ENCODE results near the gene PRR14.

PRR14 gene

GRCh38 chr16:30665830-30666190 is 15.1 kb downstream of the PRR14 start (continued):
- TF ChIP-seq ZNF184 (tag by site-specific recombination; IDR thresholded peaks at IDR 0.05): no peak

GRCh38 chr16:30666681-30667080 is 15.9 kb downstream of the PRR14 start:
- ChIA-PET CTCF (interaction anchor here (1.0 kb wide), 1 partner anchor 31 kb away, joined by 3 read pairs; no protein-coding TSS in a partner anchor), POLR2A (interaction anchor here (0.6 to 1.7 kb wide), 4 partner anchors 8 to 862 kb away, joined by 3 to 13 read pairs (median 6); partner anchors contain the start of gene FBRS)
- Histone ChIP-seq H3K36me3 (ENCODE audit: control insufficient read depth in 2 of 2, insufficient read depth in 1 of 2, low read length in 2 of 2) (peaks cover 26 to 90% of the 10 kb centered on the region in 2 experiments; a peak in 2 of 3 replicates), H3K9me3 (ENCODE audit: control insufficient read depth, insufficient read depth, low read depth, low read length) (no peaks in the 10 kb centered on the region), H3K4me1 (ENCODE audit: control insufficient read depth, insufficient read depth, low read length) (no peaks in the 10 kb centered on the region), H3K4me3 (ENCODE audit: low read depth, low read length) (no peak overlapping the region), H3K27ac (ENCODE audit: extremely low read depth, low read depth, low read length) (no peak overlapping the region)
- TF ChIP-seq ZNF274 (IDR thresholded peaks at IDR 0.05; ENCODE audit: low read length) (no peak), ZNF274 (tag by site-specific recombination; IDR thresholded peaks at IDR 0.05; ENCODE audit: borderline replicate concordance) (no peak), ZNF704 (tag by site-specific recombination; IDR thresholded peaks at IDR 0.05) (no peak), ZNF398 (tag by site-specific recombination; IDR thresholded peaks at IDR 0.05) (no peak), ZNF140 (tag by site-specific recombination; IDR thresholded peaks at IDR 0.05) (no peak), BCL6B (tag by site-specific recombination; IDR thresholded peaks at IDR 0.05) (no peak), ZNF280D (tag by site-specific recombination; IDR thresholded peaks at IDR 0.05) (no peak), ZNF548 (tag by site-specific recombination; IDR thresholded peaks at IDR 0.05) (no peak), ZNF560 (tag by site-specific recombination; IDR thresholded peaks at IDR 0.05; ENCODE audit: borderline replicate concordance) (no peak), ZNF138 (tag by site-specific recombination; IDR thresholded peaks at IDR 0.05; ENCODE audit: borderline replicate concordance) (no peak), ZNF366 (tag by site-specific recombination; conservative IDR thresholded peaks at IDR 0.05) (no peak), ZNF561 (tag by site-specific recombination; IDR thresholded peaks at IDR 0.05; ENCODE audit: borderline replicate concordance) (no peak), YY1 (tag by site-specific recombination; IDR thresholded peaks at IDR 0.05) (no peak), ZNF292 (tag by site-specific recombination; IDR thresholded peaks at IDR 0.05; ENCODE audit: borderline replicate concordance, low read depth) (no peak), ZNF549 (tag by site-specific recombination; IDR thresholded peaks at IDR 0.05) (no peak), ZNF510 (tag by site-specific recombination; IDR thresholded peaks at IDR 0.05; ENCODE audit: insufficient replicate concordance) (no peak), ZBTB10 (tag by site-specific recombination; IDR thresholded peaks at IDR 0.05) (no peak), KLF9 (tag by site-specific recombination; IDR thresholded peaks at IDR 0.05; ENCODE audit: low read depth) (no peak)
